ENCODE measurements around the gene TDP2.
"Not testable (repeated sequence)": the region's sequence is repeated elsewhere in the genome, so short reads cannot be mapped to it uniquely, and the experiment has no call there.

TDP2 gene

DNA sequence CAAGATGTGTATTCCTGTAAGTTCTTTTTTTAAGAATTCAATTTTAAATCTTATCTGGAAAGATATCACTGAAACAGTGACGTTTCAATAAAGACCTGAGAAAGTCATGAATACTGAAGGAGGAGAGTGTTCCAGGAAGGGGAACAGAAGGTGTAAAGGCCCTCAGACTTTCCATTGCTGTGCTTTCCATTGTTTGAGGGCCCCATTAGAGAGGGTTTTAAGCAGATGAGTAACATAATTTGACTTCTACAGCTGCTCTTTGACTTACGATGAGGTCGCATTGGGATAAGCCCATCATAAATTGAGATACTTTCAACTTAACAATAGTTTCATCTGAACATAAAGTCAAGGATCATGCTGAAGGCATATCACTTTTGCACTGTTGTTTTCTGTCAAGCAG is 24.9 kb upstream of the TDP2 start:
- no peak for DNase-seq (ENCODE audit: extremely low read depth, low read depth)
- TF ChIP-seq, protein P1, sequence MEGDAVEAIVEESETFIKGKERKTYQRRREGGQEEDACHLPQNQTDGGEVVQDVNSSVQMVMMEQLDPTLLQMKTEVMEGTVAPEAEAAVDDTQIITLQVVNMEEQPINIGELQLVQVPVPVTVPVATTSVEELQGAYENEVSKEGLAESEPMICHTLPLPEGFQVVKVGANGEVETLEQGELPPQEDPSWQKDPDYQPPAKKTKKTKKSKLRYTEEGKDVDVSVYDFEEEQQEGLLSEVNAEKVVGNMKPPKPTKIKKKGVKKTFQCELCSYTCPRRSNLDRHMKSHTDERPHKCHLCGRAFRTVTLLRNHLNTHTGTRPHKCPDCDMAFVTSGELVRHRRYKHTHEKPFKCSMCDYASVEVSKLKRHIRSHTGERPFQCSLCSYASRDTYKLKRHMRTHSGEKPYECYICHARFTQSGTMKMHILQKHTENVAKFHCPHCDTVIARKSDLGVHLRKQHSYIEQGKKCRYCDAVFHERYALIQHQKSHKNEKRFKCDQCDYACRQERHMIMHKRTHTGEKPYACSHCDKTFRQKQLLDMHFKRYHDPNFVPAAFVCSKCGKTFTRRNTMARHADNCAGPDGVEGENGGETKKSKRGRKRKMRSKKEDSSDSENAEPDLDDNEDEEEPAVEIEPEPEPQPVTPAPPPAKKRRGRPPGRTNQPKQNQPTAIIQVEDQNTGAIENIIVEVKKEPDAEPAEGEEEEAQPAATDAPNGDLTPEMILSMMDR (IDR thresholded peaks at IDR 0.05; ENCODE audit: low read depth, low read length) = no peak

DNA sequence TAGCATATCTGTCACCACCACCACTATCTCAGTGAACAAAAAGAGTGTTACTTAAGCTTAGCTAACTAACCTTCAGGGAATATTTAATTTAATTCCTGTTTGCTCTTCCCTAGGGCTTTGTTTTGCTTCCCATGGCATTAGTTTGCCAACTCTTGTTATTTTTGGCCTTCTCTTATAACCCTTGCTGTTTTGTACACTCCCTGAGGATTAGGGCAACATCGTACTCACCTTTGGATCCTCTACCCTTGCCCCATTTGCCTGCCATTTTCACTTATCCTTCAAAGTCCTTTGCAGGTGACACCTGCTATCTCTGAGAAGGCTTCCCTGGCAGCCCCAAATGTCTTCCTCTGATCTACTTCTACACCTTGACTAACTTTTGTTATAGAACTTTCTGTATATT is 23.9 kb upstream of the TDP2 start:
- TF ChIP-seq, protein P1 (IDR thresholded peaks at IDR 0.05; ENCODE audit: low read depth, low read length) = no peak
- no peak for DNase-seq (ENCODE audit: extremely low read depth, low read depth)

DNA sequence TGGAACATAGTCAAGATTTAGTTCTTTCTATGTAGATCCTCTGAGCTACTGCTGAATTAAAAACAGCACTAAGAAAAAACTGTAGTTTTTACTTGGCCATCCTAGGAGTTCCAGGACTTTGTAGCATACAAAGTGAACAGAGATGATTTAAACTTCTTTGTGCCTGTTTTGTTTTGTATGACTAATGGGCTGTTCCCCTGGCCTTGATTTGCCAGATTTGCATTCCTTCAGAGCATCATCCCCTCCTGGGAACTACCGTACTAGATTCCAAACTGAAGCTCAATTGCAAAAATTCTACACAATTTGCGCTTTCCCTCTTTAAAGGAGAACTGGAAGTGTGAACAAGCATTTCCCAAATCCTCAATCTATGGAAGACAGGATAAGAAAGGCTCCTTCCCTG is 23.3 kb upstream of the TDP2 start:
- TF ChIP-seq, protein P1 (IDR thresholded peaks at IDR 0.05; ENCODE audit: low read depth, low read length) = no peak
- no peak for DNase-seq (ENCODE audit: extremely low read depth, low read depth)

DNA sequence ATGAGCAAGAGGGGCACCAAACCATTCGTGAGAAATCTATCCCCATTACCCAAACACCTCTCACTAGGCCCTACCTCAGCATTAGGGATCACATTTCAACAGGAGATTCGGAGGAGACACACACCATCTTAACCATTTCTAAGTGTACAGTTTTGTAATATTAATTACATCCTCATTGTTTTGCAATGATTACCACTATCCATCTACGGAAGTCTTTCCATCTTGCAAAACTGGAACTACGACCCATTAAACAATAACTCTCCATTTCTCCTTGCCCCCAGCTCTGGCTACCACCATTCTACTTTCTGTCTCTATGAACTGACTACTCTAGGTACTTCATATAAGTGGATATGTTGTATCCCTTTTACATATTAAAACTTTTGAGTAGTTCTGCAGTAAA is 20.2 kb upstream of the TDP2 start:
- TF ChIP-seq, protein P1 (IDR thresholded peaks at IDR 0.05; ENCODE audit: low read depth, low read length) = no peak

DNA sequence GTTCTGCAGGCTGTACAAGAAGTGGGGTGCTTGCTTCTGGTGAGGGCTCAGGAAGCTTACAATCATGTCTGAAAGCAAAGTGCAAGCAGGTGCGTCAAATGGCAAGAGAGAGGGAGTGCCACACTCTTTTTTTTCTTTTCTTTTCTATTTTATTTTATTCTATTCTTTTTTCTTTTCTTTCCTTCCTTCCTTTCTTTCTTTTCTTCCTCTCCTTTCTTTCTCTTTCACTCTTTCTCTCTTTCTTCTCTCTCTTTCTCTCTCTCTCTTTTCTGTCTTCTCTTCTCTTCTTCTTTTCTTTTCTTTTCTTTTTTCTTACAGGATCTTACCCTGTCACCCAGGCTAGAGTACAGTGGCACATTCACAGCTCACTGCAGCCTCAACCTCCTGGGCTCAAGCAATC is 19.7 kb upstream of the TDP2 start:
- DNase-seq (ENCODE audit: extremely low read depth, low read depth) = no peak
- TF ChIP-seq, protein P1 (IDR thresholded peaks at IDR 0.05; ENCODE audit: low read depth, low read length) = no peak

More for the DNA sequence above, 20.2 kb upstream of the TDP2 start:
- DNase-seq (ENCODE audit: extremely low read depth, low read depth) = no peak

DNA sequence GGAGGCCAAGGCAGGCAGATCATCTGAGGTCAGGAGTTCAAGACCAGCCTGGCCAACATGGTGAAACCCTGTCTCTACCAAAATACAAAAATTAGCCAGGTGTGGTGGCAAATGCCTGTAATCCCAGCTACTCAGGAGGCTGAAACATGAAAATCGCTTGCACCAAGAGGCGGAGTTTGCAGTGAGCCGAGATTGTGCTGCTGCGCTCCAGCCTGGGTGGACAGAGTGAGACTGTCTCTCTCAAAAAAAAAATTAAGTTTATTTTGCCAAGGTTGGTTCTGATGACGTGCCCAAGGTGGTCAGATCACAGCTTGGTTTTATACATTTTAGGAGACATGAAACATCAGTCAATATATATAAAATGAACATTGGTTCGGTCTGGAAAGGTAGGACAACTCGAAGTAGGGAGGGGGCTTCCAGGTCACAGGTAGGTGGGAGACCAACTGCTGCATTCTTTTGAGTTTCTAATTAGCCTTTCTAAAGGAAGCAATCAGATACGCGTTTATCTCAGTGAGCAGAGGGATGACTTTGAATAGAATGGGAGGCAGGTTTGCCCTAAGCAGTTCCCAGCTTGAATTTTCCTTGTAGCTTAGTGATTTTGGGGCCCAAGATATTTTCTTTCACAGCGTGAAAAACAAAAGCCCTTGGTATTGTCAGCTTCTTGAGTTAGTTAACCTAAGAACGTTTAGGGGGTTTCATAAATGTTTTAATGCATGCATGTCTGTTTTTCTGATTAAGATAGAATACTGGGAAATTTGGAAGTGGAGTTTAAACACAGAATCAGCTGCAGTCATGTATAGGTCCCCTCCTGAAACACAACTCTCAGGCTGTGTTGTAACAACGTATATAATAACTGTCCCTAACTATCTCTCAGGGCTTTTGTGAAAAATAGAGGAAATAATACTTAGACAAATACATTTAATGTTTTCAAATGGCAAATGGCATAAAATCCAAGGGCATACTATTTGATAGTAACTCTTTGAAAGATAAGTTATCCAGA is 16.9 kb upstream of the TDP2 start:
- TF ChIP-seq, protein P1 (IDR thresholded peaks at IDR 0.05; ENCODE audit: low read depth, low read length) = no peak
- DNase-seq (ENCODE audit: extremely low read depth, low read depth) = no peak

DNA sequence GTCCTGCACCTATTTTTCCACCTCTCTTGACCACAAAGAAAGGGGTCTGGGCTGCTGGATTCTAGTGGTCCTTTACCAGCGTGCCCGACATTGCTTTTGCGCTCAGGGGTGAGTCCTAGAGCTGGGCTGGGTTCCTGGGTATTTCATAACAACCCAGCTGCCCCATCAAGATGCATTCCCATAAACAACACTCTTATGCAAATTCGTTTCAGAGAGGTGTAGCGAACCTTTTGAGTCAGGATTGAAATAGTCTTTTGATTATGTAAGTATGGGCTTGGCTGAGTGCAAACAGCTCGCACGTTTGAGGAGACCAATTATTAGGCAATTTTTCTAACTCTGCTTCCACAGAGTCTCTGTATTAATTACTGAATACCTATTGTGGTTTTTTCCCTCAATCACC is 13.9 kb upstream of the TDP2 start:
- TF ChIP-seq, protein P1 (IDR thresholded peaks at IDR 0.05; ENCODE audit: low read depth, low read length) = no peak
- no peak for DNase-seq (ENCODE audit: extremely low read depth, low read depth)

DNA sequence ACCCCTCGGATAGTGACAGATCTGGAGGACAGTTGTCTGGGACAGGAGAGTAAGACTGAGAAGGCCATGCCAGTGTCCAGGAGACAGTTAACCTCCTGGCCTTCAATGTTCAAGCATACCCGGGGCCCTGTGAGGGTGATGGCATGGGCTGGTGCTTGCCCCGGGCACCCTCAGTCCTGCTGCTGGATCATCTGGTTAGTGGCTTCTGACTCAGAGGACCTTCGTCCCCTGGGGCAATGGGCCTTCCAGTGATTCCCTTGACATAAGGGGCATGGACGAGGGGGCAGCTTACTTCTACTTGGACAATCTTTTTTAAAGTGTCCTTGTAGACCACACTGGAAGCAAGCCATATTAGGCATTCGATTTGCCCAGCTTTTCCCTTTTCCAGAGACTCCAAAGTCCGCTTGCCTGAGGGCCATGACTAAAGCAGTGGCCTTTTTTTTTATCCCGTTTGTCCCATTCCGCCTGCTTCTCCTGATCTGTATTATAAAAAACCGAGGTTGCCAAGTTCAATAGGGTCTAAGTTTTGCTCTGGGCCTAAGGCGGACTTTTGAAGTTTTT is 12.2 kb upstream of the TDP2 start:
- not testable (repeated sequence) for DNase-seq (ENCODE audit: extremely low read depth, low read depth)

All from AG09319 (cell line).